Measurements from ENCODE around the gene COL11A1.

Gene COL11A1

GRCh38 chr1:103112546-103112945 is 4.2 kb upstream of the COL11A1 start:
- Histone ChIP-seq H2AK5ac (ENCODE audit: low read length) (no peak overlapping the region), H3K18ac (ENCODE audit: low read length) (no peak overlapping the region)

DNA sequence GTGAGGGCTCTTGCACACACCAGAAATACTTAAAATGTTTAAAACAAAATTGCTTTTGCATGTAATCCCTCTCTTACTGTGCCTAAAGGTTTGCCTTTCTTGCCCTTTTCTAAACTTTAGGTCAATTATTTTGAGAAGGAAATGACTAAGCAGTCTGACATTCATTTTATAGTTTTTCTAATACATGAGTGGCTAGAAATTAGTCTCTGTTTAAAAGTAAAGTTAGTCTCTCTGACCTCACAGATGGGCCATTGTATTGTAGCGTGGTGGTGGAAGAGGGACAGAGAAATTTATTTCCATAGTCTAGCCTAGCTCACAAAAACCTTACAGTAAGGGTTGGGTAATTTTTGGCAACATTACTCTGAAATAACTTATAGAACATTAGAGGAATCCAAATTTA is 3.6 kb upstream of the COL11A1 start:
- no peak overlapping the region for H2AK5ac ChIP-seq (ENCODE audit: low read length)
- H3K27me3 ChIP-seq (ENCODE audit: insufficient read depth, low read length) = no peaks in the 10 kb centered on the region
- H4K91ac ChIP-seq (ENCODE audit: low read depth, low read length) = no peak overlapping the region
- H3K23ac ChIP-seq (ENCODE audit: low read length) = no peak overlapping the region
- H4K8ac ChIP-seq (ENCODE audit: low read depth, low read length) = no peak overlapping the region
- peaks cover 0 to under 1% of the 10 kb centered on the region in 2 experiments for H3K4me1 ChIP-seq (ENCODE audit: control insufficient read depth in 1 of 2, insufficient read depth in 2 of 2, low read length in 2 of 2)
- no peak overlapping the region for H3K4me2 ChIP-seq (ENCODE audit: low read length)
- no peaks in the 10 kb centered on the region for H3K79me1 ChIP-seq (ENCODE audit: low read length)
- no peak overlapping the region for H3K4me3 ChIP-seq (ENCODE audit: low read depth, low read length)
- H3K18ac ChIP-seq (ENCODE audit: low read length) = no peak overlapping the region
- H3K36me3 ChIP-seq (ENCODE audit: control insufficient read depth in 1 of 2, insufficient read depth in 2 of 2, low read length in 2 of 2) = no peaks in the 10 kb centered on the region
- H3K27ac ChIP-seq (ENCODE audit: low read depth, low read length) = no peak overlapping the region
- H3K14ac ChIP-seq (ENCODE audit: low read length) = no peak overlapping the region
- H3K9ac ChIP-seq (ENCODE audit: low read length) = no peak overlapping the region
- H3K4ac ChIP-seq (ENCODE audit: low read depth, low read length) = no peak overlapping the region
- H2BK120ac ChIP-seq (ENCODE audit: insufficient read depth, low read length, poor library complexity) = no peak overlapping the region
- H4K12ac ChIP-seq (ENCODE audit: low read depth, low read length) = no peak overlapping the region
- no peaks in the 10 kb centered on the region for H3K9me3 ChIP-seq (ENCODE audit: insufficient read depth, low read depth, low read length)
- no peak overlapping the region for H2BK5ac ChIP-seq (ENCODE audit: low read depth, low read length, poor library complexity)
- H3K79me2 ChIP-seq (ENCODE audit: control insufficient read depth, insufficient read depth, low read length, poor library complexity) = peaks cover 3% of the 10 kb centered on the region
- H2AFZ ChIP-seq (ENCODE audit: insufficient read depth, low read length, poor library complexity) = no peak overlapping the region
- no CpG with 5 or more reads among the region's 1 CpG for WGBS (ENCODE audit: extremely low coverage, insufficient coverage, insufficient read length)
- DNase-seq = no peak
- no peak overlapping the region for H2BK12ac ChIP-seq (ENCODE audit: low read length)

More at GRCh38 chr1:103112546-103112945, 4.2 kb upstream of the COL11A1 start:
- no peaks in the 10 kb centered on the region for H3K79me1 ChIP-seq (ENCODE audit: low read length)
- peaks cover 3% of the 10 kb centered on the region for H3K79me2 ChIP-seq (ENCODE audit: control insufficient read depth, insufficient read depth, low read length, poor library complexity)
- no peak overlapping the region for H2BK5ac ChIP-seq (ENCODE audit: low read depth, low read length, poor library complexity)
- no peak overlapping the region for H3K4ac ChIP-seq (ENCODE audit: low read depth, low read length)
- no peak overlapping the region for H3K14ac ChIP-seq (ENCODE audit: low read length)
- no peak overlapping the region for H2BK12ac ChIP-seq (ENCODE audit: low read length)
- no peak overlapping the region for H3K4me3 ChIP-seq (ENCODE audit: low read depth, low read length)
- no peak overlapping the region for H2BK120ac ChIP-seq (ENCODE audit: insufficient read depth, low read length, poor library complexity)
- no peaks in the 10 kb centered on the region for H3K36me3 ChIP-seq (ENCODE audit: control insufficient read depth in 1 of 2, insufficient read depth in 2 of 2, low read length in 2 of 2)
- no peak overlapping the region for H2AFZ ChIP-seq (ENCODE audit: insufficient read depth, low read length, poor library complexity)
- no peak overlapping the region for H3K9ac ChIP-seq (ENCODE audit: low read length)
- H4K91ac ChIP-seq (ENCODE audit: low read depth, low read length) = no peak overlapping the region
- no peaks in the 10 kb centered on the region for H3K9me3 ChIP-seq (ENCODE audit: insufficient read depth, low read depth, low read length)
- H3K4me2 ChIP-seq (ENCODE audit: low read length) = no peak overlapping the region
- H4K12ac ChIP-seq (ENCODE audit: low read depth, low read length) = no peak overlapping the region
- DNase-seq = peak in 1 of 2 donors; percentile 40
- no peaks in the 10 kb centered on the region for H3K27me3 ChIP-seq (ENCODE audit: insufficient read depth, low read length)
- H4K8ac ChIP-seq (ENCODE audit: low read depth, low read length) = no peak overlapping the region
- H3K23ac ChIP-seq (ENCODE audit: low read length) = no peak overlapping the region
- H3K4me1 ChIP-seq (ENCODE audit: control insufficient read depth in 1 of 2, insufficient read depth in 2 of 2, low read length in 2 of 2) = no peaks in the 10 kb centered on the region
- H3K27ac ChIP-seq (ENCODE audit: low read depth, low read length) = no peak overlapping the region

- Histone ChIP-seq H2BK12ac (ENCODE audit: low read length) (no peak overlapping the region), H3K9me3 (ENCODE audit: insufficient read depth, low read depth, low read length) (no peaks in the 10 kb centered on the region), H2BK120ac (ENCODE audit: insufficient read depth, low read length, poor library complexity) (no peak overlapping the region), H4K12ac (ENCODE audit: low read depth, low read length) (no peak overlapping the region), H3K4me1 (ENCODE audit: control insufficient read depth in 1 of 2, insufficient read depth in 2 of 2, low read length in 2 of 2) (peaks cover 3 to 4% of the 10 kb centered on the region in 2 experiments), H4K91ac (ENCODE audit: low read depth, low read length) (no peak overlapping the region), H2BK5ac (ENCODE audit: low read depth, low read length, poor library complexity) (no peak overlapping the region), H3K4me2 (ENCODE audit: low read length) (no peak overlapping the region), H2AFZ (ENCODE audit: insufficient read depth, low read length, poor library complexity) (no peak overlapping the region), H2AK5ac (ENCODE audit: low read length) (no peak overlapping the region), H3K9ac (ENCODE audit: low read length) (no peak overlapping the region), H4K8ac (ENCODE audit: low read depth, low read length) (no peak overlapping the region), H3K4ac (ENCODE audit: low read depth, low read length) (no peak overlapping the region), H3K14ac (ENCODE audit: low read length) (no peak overlapping the region), H3K18ac (ENCODE audit: low read length) (no peak overlapping the region), H3K4me3 (ENCODE audit: low read depth, low read length) (no peak overlapping the region), H3K27me3 (ENCODE audit: insufficient read depth, low read length) (no peaks in the 10 kb centered on the region), H3K79me2 (ENCODE audit: control insufficient read depth, insufficient read depth, low read length, poor library complexity) (peaks cover 3% of the 10 kb centered on the region), H3K79me1 (ENCODE audit: low read length) (peaks cover 2% of the 10 kb centered on the region), H3K27ac (ENCODE audit: low read depth, low read length) (no peak overlapping the region), H3K23ac (ENCODE audit: low read length) (no peak overlapping the region), H3K36me3 (ENCODE audit: control insufficient read depth in 1 of 2, insufficient read depth in 2 of 2, low read length in 2 of 2) (no peaks in the 10 kb centered on the region)
- WGBS (ENCODE audit: extremely low coverage, insufficient coverage, insufficient read length) = no CpG with 5 or more reads among the region's 1 CpG
- no peak for DNase-seq
Measured at GRCh38 chr1:103110701-103111100, 2.4 kb upstream of the COL11A1 start.

GRCh38 chr1:103109311-103109920 is 1.1 kb upstream of the COL11A1 start:
- Histone ChIP-seq H3K4ac (ENCODE audit: low read depth, low read length) (no peak overlapping the region), H2BK12ac (ENCODE audit: low read length) (no peak overlapping the region), H4K12ac (ENCODE audit: low read depth, low read length) (no peak overlapping the region), H2AFZ (ENCODE audit: insufficient read depth, low read length, poor library complexity) (no peak overlapping the region), H3K9ac (ENCODE audit: low read length) (no peak overlapping the region), H2BK5ac (ENCODE audit: low read depth, low read length, poor library complexity) (no peak overlapping the region), H2AK5ac (ENCODE audit: low read length) (no peak overlapping the region), H3K14ac (ENCODE audit: low read length) (no peak overlapping the region), H3K4me3 (ENCODE audit: low read depth, low read length) (no peak overlapping the region), H3K27ac (ENCODE audit: low read depth, low read length) (peak overlapping the region; percentile 7), H3K18ac (ENCODE audit: low read length) (no peak overlapping the region), H3K79me1 (ENCODE audit: low read length) (peaks cover 2% of the 10 kb centered on the region), H3K23ac (ENCODE audit: low read length) (no peak overlapping the region), H3K36me3 (ENCODE audit: control insufficient read depth in 1 of 2, insufficient read depth in 2 of 2, low read length in 2 of 2) (no peaks in the 10 kb centered on the region), H3K9me3 (ENCODE audit: insufficient read depth, low read depth, low read length) (no peaks in the 10 kb centered on the region), H3K4me2 (ENCODE audit: low read length) (peak overlapping the region; percentile 63), H3K79me2 (ENCODE audit: control insufficient read depth, insufficient read depth, low read length, poor library complexity) (peaks cover 3% of the 10 kb centered on the region), H3K4me1 (ENCODE audit: control insufficient read depth in 1 of 2, insufficient read depth in 2 of 2, low read length in 2 of 2) (peaks cover 3 to 4% of the 10 kb centered on the region in 2 experiments), H3K27me3 (ENCODE audit: insufficient read depth, low read length) (no peaks in the 10 kb centered on the region), H4K8ac (ENCODE audit: low read depth, low read length) (no peak overlapping the region), H2BK120ac (ENCODE audit: insufficient read depth, low read length, poor library complexity) (peak overlapping the region; percentile 17), H4K91ac (ENCODE audit: low read depth, low read length) (no peak overlapping the region)
- peak; percentile 92 to 100 for DNase-seq
- WGBS (ENCODE audit: extremely low coverage, insufficient coverage, insufficient read length) = no CpG with 5 or more reads among the region's 6 CpGs

Measured in trophoblast cell (in vitro differentiated cells and primary cell).